ENCODE results near the gene ACAP3.

Gene ACAP3

DNA sequence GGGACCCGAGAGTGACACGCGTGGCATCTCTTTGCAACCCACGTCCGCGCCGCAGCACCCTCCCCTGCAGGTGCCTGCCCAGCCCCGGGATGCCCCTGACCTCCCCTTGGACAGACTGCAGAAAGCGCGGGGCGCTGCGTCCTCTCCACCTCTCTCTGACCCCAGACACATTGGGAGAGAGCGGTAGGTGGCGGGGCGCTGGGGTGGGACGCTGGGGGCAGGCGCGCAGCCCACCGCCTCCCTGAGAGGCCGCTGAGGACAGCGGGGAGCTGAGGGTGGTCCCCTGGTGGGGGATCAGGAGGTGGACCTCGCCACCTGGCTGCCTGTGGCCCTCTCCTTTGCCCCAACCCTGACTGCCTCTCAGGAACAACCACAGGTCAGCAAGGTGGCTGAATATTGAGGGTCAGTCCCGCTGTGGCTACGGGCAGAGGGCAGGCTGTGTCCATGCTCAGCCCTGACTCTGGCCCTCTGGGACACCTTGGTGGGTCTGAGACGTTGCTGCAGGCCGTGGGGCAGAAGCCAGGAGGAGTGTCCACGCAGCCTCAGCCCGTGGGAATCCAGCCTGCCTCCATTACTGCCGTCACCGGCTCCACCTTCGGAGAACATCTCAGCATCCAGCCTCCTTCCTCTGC, 33.3 kb downstream of the ACAP3 start:
- TF ChIP-seq ZNF384 (IDR thresholded peaks at IDR 0.05), result no peak
- TF ChIP-seq, protein P1, sequence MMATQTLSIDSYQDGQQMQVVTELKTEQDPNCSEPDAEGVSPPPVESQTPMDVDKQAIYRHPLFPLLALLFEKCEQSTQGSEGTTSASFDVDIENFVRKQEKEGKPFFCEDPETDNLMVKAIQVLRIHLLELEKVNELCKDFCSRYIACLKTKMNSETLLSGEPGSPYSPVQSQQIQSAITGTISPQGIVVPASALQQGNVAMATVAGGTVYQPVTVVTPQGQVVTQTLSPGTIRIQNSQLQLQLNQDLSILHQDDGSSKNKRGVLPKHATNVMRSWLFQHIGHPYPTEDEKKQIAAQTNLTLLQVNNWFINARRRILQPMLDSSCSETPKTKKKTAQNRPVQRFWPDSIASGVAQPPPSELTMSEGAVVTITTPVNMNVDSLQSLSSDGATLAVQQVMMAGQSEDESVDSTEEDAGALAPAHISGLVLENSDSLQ (IDR thresholded peaks at IDR 0.05), result no peak
- TF ChIP-seq ELF4 (IDR thresholded peaks at IDR 0.05), result no peak
- no peak for TF ChIP-seq TARDBP (IDR thresholded peaks at IDR 0.05)
- no peak for TF ChIP-seq FOXM1 (IDR thresholded peaks at IDR 0.05; ENCODE audit: borderline replicate concordance)
- TF ChIP-seq BHLHE40 (IDR thresholded peaks at IDR 0.05; ENCODE audit: borderline replicate concordance), result no peak
- no peak for TF ChIP-seq ARNT (IDR thresholded peaks at IDR 0.05)
- no peak for TF ChIP-seq LEF1 (IDR thresholded peaks at IDR 0.05; ENCODE audit: borderline replicate concordance)
- TF ChIP-seq NFRKB (IDR thresholded peaks at IDR 0.05), result no peak
- no peak for TF ChIP-seq FOXA1 (IDR thresholded peaks at IDR 0.05)
- TF ChIP-seq CTBP1 (IDR thresholded peaks at IDR 0.05; ENCODE audit: borderline replicate concordance), result no peak
- TF ChIP-seq SUZ12 (IDR thresholded peaks at IDR 0.05), result no peak
- no peak for TF ChIP-seq FOXK2 (IDR thresholded peaks at IDR 0.05)
- TF ChIP-seq L3MBTL2 (conservative IDR thresholded peaks at IDR 0.05), result no peak
- no peak for TF ChIP-seq HDGF (IDR thresholded peaks at IDR 0.05; ENCODE audit: borderline replicate concordance)
- TF ChIP-seq SP1 (IDR thresholded peaks at IDR 0.05), result no peak
- CTCF ChIA-PET, result no interaction called here
- no peak for DNase-seq (ENCODE audit: extremely low spot score)
- POLR2A ChIA-PET, result interaction anchor here (1.0 to 1.4 kb wide), 3 partner anchors 11 to 24 kb away, joined by 3 to 8 read pairs (median 3); no protein-coding TSS in a partner anchor

DNA sequence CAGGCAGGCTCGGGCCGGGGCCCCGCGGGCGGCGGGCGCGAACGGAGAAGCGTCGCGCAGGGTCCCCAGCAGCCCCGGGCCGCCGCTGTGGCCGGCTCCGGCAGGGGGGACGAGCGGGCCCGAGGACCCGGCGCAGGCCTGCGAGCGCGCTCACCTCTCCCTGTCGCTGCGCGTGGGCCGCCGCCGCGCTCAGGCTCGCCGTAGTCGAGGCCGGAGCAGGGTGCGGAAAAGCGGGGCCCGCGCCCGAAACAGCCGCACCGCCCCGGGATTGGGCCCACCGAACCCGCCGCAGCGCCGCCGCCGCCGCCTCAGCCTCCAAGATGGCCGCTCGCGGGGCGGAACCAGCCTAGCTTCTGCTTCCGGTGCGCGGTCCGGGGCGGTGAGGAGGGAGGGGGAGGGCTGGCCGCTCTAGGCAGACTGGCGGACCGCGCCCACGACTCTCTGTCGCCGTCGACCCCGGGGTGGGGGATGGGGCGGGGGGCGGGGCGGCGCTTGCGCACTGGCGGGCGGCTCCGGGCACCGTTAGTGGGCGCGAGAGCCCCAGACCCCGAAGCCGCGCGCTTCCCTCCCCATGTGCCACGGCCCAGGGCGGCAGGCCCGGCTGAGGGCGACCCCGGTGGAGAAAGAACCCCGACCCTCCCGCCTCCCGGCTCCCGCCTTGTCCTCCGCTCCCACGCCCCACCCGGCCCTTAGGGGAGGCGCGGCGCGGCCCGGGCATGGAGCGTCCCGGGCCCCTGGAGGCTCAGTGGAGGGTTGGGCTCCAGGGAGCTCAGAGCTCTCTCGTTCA, 34.0 kb downstream of the ACAP3 start, which contains the start of gene UBE2J2:
Gene UBE2J2 (minus strand): TSS at position 343 of the 787 bp plus-strand sequence. CDS start 5,862 bp downstream, outside the sequence.
- DNase-seq (ENCODE audit: extremely low spot score), result peak; percentile 98
- TF ChIP-seq L3MBTL2 (conservative IDR thresholded peaks at IDR 0.05), result peak; percentile 61
- no peak for TF ChIP-seq ELF4 (IDR thresholded peaks at IDR 0.05)
- ChIA-PET CTCF (no interaction called here), POLR2A (interaction anchor here (0.7 to 1.4 kb wide), 9 partner anchors 12 to 250 kb away, joined by 3 to 8 read pairs (median 3); no protein-coding TSS in a partner anchor)

DNA sequence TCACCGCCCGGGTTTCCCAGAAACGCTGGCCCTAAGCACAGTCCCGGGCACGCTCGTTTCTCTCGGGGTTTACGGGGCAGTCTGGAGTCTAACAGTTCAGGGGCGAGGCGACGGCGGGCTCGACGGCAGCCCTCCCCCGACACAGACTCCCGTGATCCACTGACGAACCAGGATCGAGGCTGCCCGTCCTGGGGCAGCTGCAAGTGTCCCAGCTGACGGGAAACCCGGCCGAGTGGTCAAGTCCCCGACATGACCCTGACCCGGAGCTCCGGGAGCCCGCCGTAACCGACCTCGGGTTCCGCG, 34.6 kb downstream of the ACAP3 start:
- POLR2A ChIA-PET, result interaction anchor here (0.7 to 1.4 kb wide), 9 partner anchors 12 to 250 kb away, joined by 3 to 8 read pairs (median 3); no protein-coding TSS in a partner anchor
- TF ChIP-seq TARDBP (IDR thresholded peaks at IDR 0.05) (no peak), CTBP1 (IDR thresholded peaks at IDR 0.05; ENCODE audit: borderline replicate concordance) (no peak), FOXK2 (IDR thresholded peaks at IDR 0.05) (no peak), BHLHE40 (IDR thresholded peaks at IDR 0.05; ENCODE audit: borderline replicate concordance) (no peak), SUZ12 (IDR thresholded peaks at IDR 0.05) (no peak), ELF4 (IDR thresholded peaks at IDR 0.05) (no peak), ZNF384 (IDR thresholded peaks at IDR 0.05) (no peak), FOXM1 (IDR thresholded peaks at IDR 0.05; ENCODE audit: borderline replicate concordance) (no peak)
- TF ChIP-seq, protein P1 (IDR thresholded peaks at IDR 0.05), result no peak
- no peak for DNase-seq (ENCODE audit: extremely low spot score)
- CTCF ChIA-PET, result no interaction called here

DNA sequence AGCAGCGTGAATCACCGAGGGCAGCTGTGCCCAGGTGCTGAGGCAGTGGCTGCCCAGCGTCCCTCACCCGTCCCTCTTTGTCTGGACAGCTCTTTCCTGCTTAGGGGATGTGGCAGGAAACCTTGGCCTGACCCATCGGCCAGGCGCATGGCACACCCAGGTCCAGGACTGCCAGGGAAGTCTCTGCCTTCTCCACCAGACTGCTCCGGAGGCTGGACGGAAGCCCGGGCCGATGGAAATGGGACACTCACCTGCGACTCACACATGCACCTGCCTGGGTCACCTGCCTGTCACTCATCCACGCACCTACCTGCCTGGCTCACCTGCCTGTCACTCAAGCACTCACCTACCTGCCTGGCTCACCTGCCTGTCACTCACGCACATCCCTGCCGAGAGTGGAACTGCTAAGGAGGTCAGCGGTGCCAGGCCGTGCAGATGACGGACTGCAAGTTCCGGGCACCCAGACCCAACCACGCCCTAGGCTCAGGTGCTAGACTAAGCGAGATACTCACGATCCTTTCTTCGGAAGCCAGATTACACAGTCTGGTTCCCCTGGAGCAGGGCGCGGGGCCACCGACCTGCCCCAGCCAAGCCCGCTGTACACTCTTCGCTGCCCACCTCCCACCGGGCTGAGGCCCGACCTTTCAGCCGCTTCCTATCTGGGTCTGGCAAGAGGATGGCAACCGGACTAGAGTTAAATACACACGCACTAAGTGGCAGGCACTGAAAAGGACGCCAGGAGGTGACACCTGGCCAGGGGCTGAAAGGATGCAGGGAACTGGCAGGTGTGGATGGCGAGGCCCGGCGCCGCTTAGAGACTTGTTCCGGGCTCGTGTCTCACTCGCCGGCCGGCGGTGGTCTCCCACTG, 35.2 kb downstream of the ACAP3 start:
- CTCF ChIA-PET, result interaction anchor here (0.6 kb wide), 1 partner anchor 212 kb away, joined by 3 read pairs; no protein-coding TSS in a partner anchor
- POLR2A ChIA-PET, result interaction anchor here (0.9 to 1.1 kb wide), 6 partner anchors 12 to 249 kb away, joined by 3 to 6 read pairs (median 4); no protein-coding TSS in a partner anchor
- no peak for DNase-seq (ENCODE audit: extremely low spot score)
- TF ChIP-seq, protein P1 (IDR thresholded peaks at IDR 0.05), result peak; percentile 89
- TF ChIP-seq ARNT (IDR thresholded peaks at IDR 0.05) (no peak), FOXM1 (IDR thresholded peaks at IDR 0.05; ENCODE audit: borderline replicate concordance) (no peak), HDGF (IDR thresholded peaks at IDR 0.05; ENCODE audit: borderline replicate concordance) (no peak)

DNA sequence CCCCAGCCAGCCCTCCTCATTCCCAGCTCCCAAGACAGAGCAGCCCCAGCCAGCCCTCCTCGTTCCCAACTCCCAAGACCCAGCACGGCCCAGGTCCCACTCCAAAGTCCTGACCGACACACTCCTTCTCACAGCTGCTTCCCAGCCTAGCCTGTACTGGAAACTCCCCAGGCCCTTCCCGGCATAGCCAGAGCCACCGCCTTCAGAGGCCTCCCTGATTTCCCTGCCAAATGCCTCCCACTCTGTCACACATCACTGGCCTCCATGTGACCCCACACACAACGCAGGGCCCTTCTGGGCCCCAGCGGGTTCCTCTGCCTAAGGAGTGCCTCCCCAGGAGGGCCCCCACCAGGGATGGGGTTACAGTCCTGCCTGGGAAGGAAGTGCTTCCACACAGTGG, 36.9 kb downstream of the ACAP3 start:
- ChIA-PET CTCF (no interaction called here), POLR2A (no interaction called here)
- DNase-seq (ENCODE audit: extremely low spot score), result no peak
- no peak for TF ChIP-seq LEF1 (IDR thresholded peaks at IDR 0.05; ENCODE audit: borderline replicate concordance)
- no peak for TF ChIP-seq SP1 (IDR thresholded peaks at IDR 0.05)
- no peak for TF ChIP-seq TARDBP (IDR thresholded peaks at IDR 0.05)
- no peak for TF ChIP-seq FOXK2 (IDR thresholded peaks at IDR 0.05)
- no peak for TF ChIP-seq HDGF (IDR thresholded peaks at IDR 0.05; ENCODE audit: borderline replicate concordance)
- TF ChIP-seq ELF4 (IDR thresholded peaks at IDR 0.05), result no peak
- TF ChIP-seq BHLHE40 (IDR thresholded peaks at IDR 0.05; ENCODE audit: borderline replicate concordance), result no peak
- no peak for TF ChIP-seq FOXM1 (IDR thresholded peaks at IDR 0.05; ENCODE audit: borderline replicate concordance)
- TF ChIP-seq, protein P1 (IDR thresholded peaks at IDR 0.05), result no peak
- no peak for TF ChIP-seq L3MBTL2 (conservative IDR thresholded peaks at IDR 0.05)
- no peak for TF ChIP-seq CTBP1 (IDR thresholded peaks at IDR 0.05; ENCODE audit: borderline replicate concordance)

All from HEK293T (cell line).